AG09309 (cell line): Measurements from ENCODE around the gene MICAL3.

Experiments used
- DNase-seq: peaks from one replicate; pipeline ENCODE4 v3.0.0-alpha.2; 2010; ENCODE audit warnings: low read depth
- H3K4me3 ChIP-seq: 2 replicates; pipeline ENCODE4 v1.5.1; 2011; ENCODE audit warnings: mild to moderate bottlenecking, low read depth, low read length, moderate library complexity; ENCODE audit not compliant: control insufficient read depth
- CTCF ChIP-seq: IDR thresholded peaks from 2 replicates; pipeline ENCODE4 v1.5.1; 2011; ENCODE audit warnings: mild to moderate bottlenecking, low read depth, low read length, inconsistent platforms; ENCODE audit not compliant: insufficient read depth, control insufficient read depth; ENCODE audit errors: missing control alignments

The MICAL3 gene

GRCh38 chr22:17774926-17775685 lies 249.3 kb downstream of the MICAL3 start:
- DNase-seq: no peak
- TF ChIP-seq CTCF: no peak
- H3K4me3 ChIP-seq: peak overlapping the region; percentile 78

DNA sequence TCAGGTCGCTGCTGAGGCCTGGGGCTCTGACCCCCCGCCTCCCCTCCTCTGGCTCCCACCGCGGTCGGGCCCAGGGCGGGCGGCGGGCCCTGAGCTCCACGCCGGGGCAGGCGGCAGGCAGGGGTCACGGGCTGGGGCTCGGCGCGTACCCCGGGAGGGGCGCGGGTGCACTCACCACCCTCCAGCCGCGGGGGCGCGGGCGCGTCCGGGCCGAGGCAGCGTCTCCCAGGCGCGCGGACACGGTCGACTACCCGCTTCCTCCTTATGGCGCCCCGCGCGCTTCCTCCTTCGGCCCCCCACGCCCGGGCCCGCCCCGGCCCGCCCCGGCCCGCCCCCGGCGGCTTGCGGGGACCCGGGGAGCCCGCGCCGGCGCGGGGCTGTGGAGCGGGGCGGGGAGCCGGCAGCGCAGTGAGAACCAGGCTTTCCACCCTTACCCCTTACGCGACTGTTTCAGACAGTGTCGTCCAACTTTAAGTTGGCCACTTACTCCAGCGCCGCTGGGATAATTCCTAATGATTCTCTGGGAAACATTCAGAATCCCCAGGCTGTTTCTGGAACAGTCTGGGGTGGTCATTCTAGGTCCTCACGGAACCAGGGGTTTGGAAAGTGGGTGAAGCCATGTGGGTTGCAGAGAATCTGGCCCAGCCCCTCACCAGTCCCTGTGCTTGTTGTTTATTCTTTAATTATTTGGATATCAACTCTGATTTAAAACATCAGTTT lies 250.0 kb downstream of the MICAL3 start, which contains the start of gene BID:
Gene BID (minus strand): TSS at position 264 of the 720 bp plus-strand sequence. CDS start 24,353 bp downstream, outside the sequence.
- peak within 1 kb of the TSS; percentile 78 for H3K4me3 ChIP-seq
- no peak for TF ChIP-seq CTCF
- DNase-seq: no peak

DNA sequence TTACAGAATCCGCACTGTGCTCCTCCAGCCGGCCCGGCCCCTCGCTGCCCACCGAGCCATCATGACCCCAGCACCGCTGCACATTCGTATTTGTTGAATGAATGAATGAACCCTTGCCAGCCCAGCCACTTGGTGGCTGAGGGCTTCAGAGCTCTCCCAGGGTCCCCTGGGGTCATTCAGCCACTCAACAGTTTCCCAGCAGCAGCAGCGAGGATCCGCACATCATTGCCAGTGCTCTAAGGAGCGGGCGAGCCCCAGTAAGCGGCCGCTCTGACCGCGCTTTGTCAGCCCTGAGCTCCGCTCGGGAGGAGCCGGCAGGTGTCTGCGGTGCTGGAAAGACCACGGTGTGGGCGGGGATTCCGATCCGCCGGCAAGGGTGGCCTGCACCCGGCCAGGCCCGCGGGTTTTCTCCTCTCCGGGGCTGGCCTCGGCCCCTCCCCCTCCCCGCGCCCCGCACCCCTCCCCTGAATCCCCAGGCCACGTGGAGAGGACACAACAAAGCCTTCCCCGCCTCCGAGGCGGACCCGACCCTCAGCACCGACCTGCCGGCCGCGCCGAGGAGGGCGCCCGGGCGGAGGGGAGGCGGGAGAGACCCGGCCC lies 250.7 kb downstream of the MICAL3 start:
- no peak for TF ChIP-seq CTCF
- DNase-seq: no peak
- H3K4me3 ChIP-seq: peak overlapping the region; percentile 78

DNA sequence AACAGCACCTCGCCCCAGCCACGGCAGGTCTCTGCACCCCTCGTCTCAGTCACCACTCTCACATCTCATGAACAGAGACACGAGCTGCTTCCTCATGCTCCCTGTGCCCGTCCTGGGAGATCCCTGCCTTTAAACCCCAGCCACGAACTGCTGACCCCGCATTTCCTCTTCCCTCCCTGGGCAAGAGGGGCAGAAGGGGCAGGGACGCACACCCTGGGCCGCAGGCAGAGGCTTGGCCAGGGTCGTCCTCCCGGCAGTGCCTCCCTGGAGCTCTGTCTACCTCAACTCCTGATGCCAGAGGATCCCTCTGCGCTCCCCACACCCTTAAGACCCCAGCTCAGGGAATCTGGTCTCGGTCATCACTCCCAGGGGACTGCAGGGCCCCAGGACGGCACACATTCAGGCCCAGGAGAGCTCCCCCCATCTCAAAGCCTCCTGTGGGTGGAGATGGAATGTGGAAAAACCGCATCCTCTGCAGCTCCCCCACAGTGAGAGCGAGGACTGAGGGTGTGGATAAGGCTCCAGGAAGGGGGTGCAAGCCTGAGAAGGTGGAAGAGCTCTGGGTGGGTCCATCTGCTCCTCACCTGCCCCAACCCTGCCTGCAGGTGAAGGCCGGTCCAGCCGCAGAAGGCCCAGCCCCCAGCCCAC lies 251.3 kb downstream of the MICAL3 start:
- TF ChIP-seq CTCF: no peak
- H3K4me3 ChIP-seq: peak overlapping the region; percentile 78
- DNase-seq: peak; percentile 8

DNA sequence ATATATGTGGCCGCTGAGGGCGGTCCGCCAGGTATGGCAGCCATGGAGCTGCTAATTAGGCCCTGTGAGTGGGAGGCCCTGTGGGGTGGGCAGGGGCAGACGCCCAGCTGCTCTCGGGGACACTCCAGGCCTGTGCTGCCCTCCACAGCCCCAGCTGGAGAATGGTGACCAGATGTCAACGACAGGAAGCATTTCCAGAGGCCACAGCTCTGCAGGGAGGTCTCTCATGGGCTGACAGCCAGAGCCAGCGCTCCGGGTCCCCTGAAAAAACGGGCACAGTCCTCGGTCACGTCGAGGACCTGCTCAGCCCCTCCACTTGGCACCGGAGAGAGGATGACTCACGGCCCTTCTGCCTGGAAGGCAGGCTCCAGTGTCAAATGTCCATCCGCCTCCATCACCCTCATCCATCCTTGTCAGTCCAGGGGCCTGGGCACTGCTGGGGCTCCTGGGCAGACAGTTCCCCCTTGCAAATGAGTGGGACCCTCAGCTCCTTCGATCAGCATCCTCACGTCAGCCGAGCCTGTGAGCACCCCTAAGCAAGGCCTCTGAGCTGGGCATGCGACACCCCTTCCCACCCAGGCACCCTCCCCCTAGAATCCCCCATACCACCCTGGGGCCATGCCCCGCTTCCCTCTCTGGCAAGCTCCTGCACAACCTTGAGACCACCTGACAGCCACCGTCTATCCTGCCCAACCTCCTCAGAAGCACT lies 252.0 kb downstream of the MICAL3 start:
- no peak for DNase-seq
- no peak for TF ChIP-seq CTCF
- H3K4me3 ChIP-seq: no peak overlapping the region
